Measurements from ENCODE around the gene HSPG2.
"Not testable (repeated sequence)": the region's sequence is repeated elsewhere in the genome, so short reads cannot be mapped to it uniquely, and the experiment has no call there.

HSPG2 gene

GRCh38 chr1:21914880-21915640, 22.1 kb downstream of the HSPG2 start:
- in situ Hi-C loops (cut with MboI; ENCODE audit: low sequenced_read_pairs), result no loop called here

- in situ Hi-C loops (cut with MboI; ENCODE audit: low sequenced_read_pairs), result no loop called here
Measured at GRCh38 chr1:21914450-21914849, 22.7 kb downstream of the HSPG2 start.

GRCh38 chr1:21913763-21914162, 23.3 kb downstream of the HSPG2 start:
- in situ Hi-C loops (cut with MboI; ENCODE audit: low sequenced_read_pairs), result no loop called here

- in situ Hi-C loops (cut with MboI; ENCODE audit: low sequenced_read_pairs), result no loop called here
Measured at GRCh38 chr1:21913258-21913657, 23.9 kb downstream of the HSPG2 start.

GRCh38 chr1:21912038-21912758, 24.9 kb downstream of the HSPG2 start:
- in situ Hi-C loops (cut with MboI; ENCODE audit: low sequenced_read_pairs), result no loop called here

- in situ Hi-C loops (cut with MboI; ENCODE audit: low sequenced_read_pairs), result no loop called here
Measured at GRCh38 chr1:21911205-21912001, 25.7 kb downstream of the HSPG2 start.

GRCh38 chr1:21910558-21911204, 26.4 kb downstream of the HSPG2 start:
- in situ Hi-C loops (cut with MboI; ENCODE audit: low sequenced_read_pairs), result no loop called here

- in situ Hi-C loops (cut with MboI; ENCODE audit: low sequenced_read_pairs), result no loop called here
Measured at GRCh38 chr1:21909787-21910503, 27.2 kb downstream of the HSPG2 start.

- in situ Hi-C loops (cut with MboI; ENCODE audit: low sequenced_read_pairs), result no loop called here
Measured at GRCh38 chr1:21909286-21909759, 27.8 kb downstream of the HSPG2 start.

GRCh38 chr1:21907737-21908534, 29.2 kb downstream of the HSPG2 start:
- in situ Hi-C loops (cut with MboI; ENCODE audit: low sequenced_read_pairs), result not testable (repeated sequence)

- in situ Hi-C loops (cut with MboI; ENCODE audit: low sequenced_read_pairs), result no loop called here
Measured at GRCh38 chr1:21907079-21907418, 30.1 kb downstream of the HSPG2 start.

GRCh38 chr1:21906173-21907078, 30.7 kb downstream of the HSPG2 start:
- in situ Hi-C loops (cut with MboI; ENCODE audit: low sequenced_read_pairs), result no loop called here

- in situ Hi-C loops (cut with MboI; ENCODE audit: low sequenced_read_pairs), result no loop called here
Measured at GRCh38 chr1:21904704-21905520, 32.2 kb downstream of the HSPG2 start.

- in situ Hi-C loops (cut with MboI; ENCODE audit: low sequenced_read_pairs), result no loop called here
Measured at GRCh38 chr1:21904454-21904703, 32.7 kb downstream of the HSPG2 start.

- in situ Hi-C loops (cut with MboI; ENCODE audit: low sequenced_read_pairs), result no loop called here
Measured at GRCh38 chr1:21903638-21904453, 33.3 kb downstream of the HSPG2 start.

GRCh38 chr1:21902026-21903012, 34.8 kb downstream of the HSPG2 start:
- in situ Hi-C loops (cut with MboI; ENCODE audit: low sequenced_read_pairs), result no loop called here

Measured in HL-60/S4 (cell line).